ENCODE data around the gene AP5B1. TPM values are rescaled to one million over a fixed set of nuclear protein-coding genes. Genes with fewer than 3 reads are reported as not detected.

AP5B1 gene
- total RNA-seq, 2 experiments from 2014 or later = 6.2 to 6.3 TPM

DNA sequence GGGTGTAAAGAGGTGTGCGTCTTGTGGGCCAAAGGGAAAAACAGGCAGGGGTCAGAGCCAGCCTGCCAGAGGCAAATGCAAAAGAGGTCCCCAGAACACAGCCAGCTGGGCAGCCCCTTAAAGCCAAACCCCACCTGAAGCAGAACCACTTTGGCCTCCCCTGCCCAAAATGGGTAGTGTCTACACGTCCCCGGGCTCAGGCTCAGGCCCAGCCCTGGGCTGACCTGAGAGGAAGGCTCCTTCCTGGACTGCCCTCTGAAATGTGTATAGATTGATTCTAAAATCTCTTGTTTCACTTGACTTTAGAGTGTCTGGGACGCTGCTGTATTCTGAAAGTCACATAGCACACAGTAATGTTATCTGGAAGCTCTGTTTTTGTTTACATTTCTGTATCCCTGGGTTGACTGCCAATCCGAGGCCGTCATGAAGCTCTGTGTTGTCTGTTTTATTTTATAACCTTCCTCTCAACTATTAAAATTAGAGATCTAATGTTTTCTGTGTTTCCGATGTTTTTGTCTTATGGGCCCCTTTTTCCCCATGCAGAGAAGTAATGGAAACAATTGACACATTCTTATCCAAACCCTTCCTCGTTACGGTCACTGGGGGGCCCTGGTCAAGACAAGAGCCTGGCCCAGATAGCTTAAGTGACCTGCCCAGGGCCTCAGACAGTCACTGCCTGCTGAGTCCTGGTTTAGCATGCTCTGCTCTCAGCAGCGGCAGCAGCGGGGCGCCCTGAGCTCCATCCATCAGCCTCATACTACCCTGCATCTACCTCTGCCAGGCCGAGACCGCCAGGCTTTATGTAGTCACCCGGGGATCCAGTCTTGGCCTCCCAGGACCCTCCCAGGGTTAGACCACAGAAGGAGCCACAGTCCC lies 16.2 kb upstream of the AP5B1 start:
- Mint-ChIP-seq H3K27me3 (ENCODE audit: low read depth) (no peaks in the 10 kb centered on the region), H3K27ac (no peak overlapping the region), H3K9me3 (no peaks in the 10 kb centered on the region), H3K36me3 (ENCODE audit: low read depth) (no peaks in the 10 kb centered on the region), H3K4me3 (no peak overlapping the region), H3K4me1 (ENCODE audit: low read depth) (no peaks in the 10 kb centered on the region)
- DNase-seq = no peak
- intact Hi-C loops (cut with micrococcal nuclease) = no loop called here
- CTCF ChIA-PET = interaction anchor here (0.6 to 4.4 kb wide), 3 partner anchors 17 to 110 kb away, joined by 3 to 17 read pairs (median 4); partner anchors contain the start of gene AP5B1

DNA sequence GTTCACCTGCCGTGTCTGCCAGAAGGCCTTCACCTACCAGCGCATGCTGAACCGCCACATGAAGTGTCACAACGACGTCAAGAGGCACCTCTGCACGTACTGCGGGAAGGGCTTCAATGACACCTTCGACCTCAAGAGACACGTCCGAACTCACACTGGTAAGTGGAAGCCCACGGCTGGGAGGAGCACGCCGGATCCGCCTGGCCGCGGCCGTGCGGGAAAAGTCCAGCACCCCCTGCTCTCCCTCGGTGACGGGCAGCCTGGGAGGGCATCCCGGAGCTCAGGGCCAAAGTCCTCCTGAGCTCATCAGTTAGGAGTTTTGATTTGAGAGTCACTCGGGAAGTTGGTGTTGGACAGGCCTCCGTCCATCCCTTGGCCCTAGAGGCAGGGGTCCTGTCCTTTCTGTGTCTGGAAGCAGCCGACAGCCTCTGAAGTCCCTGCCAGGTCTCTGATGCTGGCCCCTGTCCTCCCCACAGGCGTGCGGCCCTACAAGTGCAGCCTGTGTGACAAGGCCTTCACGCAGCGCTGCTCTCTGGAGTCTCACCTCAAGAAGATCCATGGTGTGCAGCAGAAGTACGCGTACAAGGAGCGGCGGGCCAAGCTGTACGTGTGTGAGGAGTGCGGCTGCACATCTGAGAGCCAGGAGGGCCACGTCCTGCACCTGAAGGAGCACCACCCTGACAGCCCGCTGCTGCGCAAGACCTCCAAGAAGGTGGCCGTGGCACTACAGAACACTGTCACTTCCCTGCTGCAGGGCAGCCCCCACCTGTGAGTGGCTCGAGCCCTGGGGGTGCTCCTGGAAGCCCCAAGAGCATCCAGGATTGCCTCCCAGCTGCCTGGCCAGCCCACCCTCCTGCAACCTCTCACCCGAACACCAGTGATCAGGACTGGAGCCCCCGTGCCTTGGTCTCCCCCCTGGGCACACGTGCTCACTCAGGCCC lies 14.1 kb upstream of the AP5B1 start:
- Mint-ChIP-seq H3K27ac (no peak overlapping the region), H3K4me3 (no peak overlapping the region), H3K9me3 (no peaks in the 10 kb centered on the region), H3K4me1 (ENCODE audit: low read depth) (no peaks in the 10 kb centered on the region), H3K36me3 (ENCODE audit: low read depth) (no peaks in the 10 kb centered on the region), H3K27me3 (ENCODE audit: low read depth) (peaks cover 4% of the 10 kb centered on the region)
- intact Hi-C loops (cut with micrococcal nuclease) = no loop called here
- no peak for DNase-seq
- CTCF ChIA-PET = no interaction called here

DNA sequence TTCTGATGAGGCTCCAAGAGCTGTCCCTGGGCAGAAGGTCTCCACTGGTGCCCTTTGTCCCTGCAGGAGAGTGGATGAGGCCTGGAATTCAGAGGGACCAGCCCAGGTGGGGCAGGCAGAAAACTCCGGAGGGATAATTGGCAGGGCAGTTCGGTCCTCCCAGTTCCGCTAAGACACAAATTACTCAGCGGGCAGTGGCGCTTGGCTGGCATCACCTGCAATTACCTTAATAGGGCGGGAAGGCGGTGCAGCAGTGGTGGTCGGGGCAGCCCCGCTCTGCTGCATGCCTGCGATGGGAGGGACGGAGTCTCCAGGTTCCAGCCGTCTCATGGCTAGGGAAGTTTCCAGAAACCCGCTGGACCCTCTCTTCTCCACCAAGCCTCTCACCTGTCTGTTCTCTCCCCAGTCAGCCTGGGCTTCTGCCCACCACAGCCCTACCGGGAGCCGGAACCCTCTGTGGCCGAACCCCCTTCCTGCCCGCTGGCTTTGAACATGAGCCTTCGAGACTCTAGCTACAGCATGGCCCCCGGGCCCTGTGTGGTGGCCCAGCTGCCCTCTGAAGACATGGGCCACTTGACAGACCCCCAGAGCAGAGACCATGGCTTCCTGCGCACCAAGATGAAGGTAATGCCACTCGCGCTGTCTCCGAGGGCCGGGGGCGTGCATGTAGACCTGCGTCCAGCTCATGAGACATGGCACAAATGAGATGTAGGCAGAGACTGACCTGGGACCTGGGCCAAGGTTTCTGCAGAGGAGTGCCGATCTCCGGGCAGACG lies 13.0 kb upstream of the AP5B1 start:
- no peak overlapping the region for H3K27ac Mint-ChIP-seq
- intact Hi-C loops (cut with micrococcal nuclease) = no loop called here
- CTCF ChIA-PET = no interaction called here
- peaks cover 1% of the 10 kb centered on the region for H3K4me1 Mint-ChIP-seq (ENCODE audit: low read depth)
- no peak overlapping the region for H3K4me3 Mint-ChIP-seq
- no peaks in the 10 kb centered on the region for H3K9me3 Mint-ChIP-seq
- no peaks in the 10 kb centered on the region for H3K36me3 Mint-ChIP-seq (ENCODE audit: low read depth)
- DNase-seq = no peak
- peaks cover 14% of the 10 kb centered on the region for H3K27me3 Mint-ChIP-seq (ENCODE audit: low read depth)

DNA sequence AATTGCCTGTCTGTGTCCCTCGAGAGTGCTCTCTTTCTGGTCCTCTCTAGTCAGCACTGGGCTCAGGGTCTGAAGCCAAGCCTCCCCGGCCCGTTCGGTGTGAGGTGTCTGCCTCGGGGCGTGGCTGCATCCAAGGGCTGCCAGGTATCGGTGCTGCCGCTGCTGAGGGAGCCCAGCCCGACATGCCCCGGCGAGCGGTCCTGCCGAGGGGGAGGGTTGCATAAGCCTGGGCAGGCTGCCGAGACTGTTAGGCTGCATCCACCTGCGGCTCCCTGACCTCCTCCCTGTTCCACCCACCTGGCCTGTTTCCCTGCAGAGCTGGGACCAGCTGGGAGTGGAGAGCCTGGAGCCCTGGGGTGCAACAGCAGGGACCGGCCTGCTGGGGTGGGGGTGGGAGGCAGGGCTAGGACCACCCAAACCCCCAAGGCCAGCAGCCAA lies 12.4 kb upstream of the AP5B1 start:
- no peak overlapping the region for H3K4me3 Mint-ChIP-seq
- no peaks in the 10 kb centered on the region for H3K9me3 Mint-ChIP-seq
- CTCF ChIA-PET = interaction anchor here (0.8 to 3.6 kb wide), 4 partner anchors 13 to 92 kb away, joined by 3 to 33 read pairs (median 4); partner anchors contain the start of gene AP5B1

DNA sequence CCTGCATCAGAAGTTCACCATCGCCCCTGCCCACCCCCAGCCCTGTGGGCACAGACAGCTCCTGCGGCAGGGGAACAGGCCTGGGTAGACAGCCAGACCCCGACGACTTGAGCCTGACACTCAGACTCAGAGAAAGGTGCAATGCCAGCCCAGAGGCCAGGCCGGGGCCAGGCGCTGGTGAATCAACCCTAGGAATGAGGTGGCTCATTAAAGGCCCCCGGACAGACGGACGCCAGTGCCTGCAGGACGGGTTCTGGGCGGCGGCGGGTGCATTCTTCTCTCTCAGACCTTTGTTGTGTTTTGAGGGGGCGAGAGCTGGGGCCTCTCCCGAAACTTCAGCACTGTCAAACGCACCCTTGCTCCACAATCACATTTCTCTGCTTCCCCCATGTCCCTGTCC lies 11.7 kb upstream of the AP5B1 start:
- CTCF ChIA-PET = interaction anchor here (0.8 to 3.6 kb wide), 4 partner anchors 12 to 92 kb away, joined by 3 to 33 read pairs (median 4); partner anchors contain the start of gene AP5B1
- Mint-ChIP-seq H3K9me3 (no peaks in the 10 kb centered on the region), H3K36me3 (ENCODE audit: low read depth) (no peaks in the 10 kb centered on the region), H3K4me1 (ENCODE audit: low read depth) (peaks cover 7% of the 10 kb centered on the region), H3K4me3 (no peak overlapping the region), H3K27ac (no peak overlapping the region), H3K27me3 (ENCODE audit: low read depth) (peaks cover 25% of the 10 kb centered on the region)
- intact Hi-C loops (cut with micrococcal nuclease) = no loop called here
- no peak for DNase-seq

More for the DNA sequence above, 12.4 kb upstream of the AP5B1 start:
- Mint-ChIP-seq H3K27ac (no peak overlapping the region), H3K4me1 (ENCODE audit: low read depth) (peaks cover 4% of the 10 kb centered on the region), H3K27me3 (ENCODE audit: low read depth) (peaks cover 20% of the 10 kb centered on the region), H3K36me3 (ENCODE audit: low read depth) (no peaks in the 10 kb centered on the region)
- intact Hi-C loops (cut with micrococcal nuclease) = no loop called here
- DNase-seq = no peak

DNA sequence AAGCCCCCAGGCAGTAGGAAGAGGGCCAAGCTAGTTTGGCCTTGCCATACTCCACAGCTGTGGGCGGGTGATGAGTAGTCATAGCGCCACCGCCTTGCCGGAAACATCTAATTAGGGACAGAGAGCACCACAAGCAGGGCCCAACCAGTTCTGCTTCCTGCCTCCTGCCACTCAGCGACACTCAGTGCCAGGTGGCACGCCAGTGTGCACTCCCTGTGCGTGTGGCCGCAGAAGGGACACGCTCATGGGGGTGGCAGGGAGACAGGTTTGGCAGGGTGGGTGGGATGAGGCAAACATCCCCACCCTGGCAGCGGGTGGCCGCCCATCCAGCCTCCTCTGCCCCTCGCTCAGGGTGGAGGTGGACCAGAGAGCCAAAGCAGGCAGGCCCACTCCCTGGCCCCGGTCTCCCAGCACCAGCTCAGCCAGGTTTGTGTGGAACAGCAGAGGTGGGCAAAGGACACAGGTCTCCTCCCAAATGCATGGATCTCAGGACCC lies 11.0 kb upstream of the AP5B1 start:
- Mint-ChIP-seq H3K9me3 (no peaks in the 10 kb centered on the region), H3K27ac (no peak overlapping the region), H3K36me3 (ENCODE audit: low read depth) (no peaks in the 10 kb centered on the region), H3K4me1 (ENCODE audit: low read depth) (peaks cover 9% of the 10 kb centered on the region), H3K27me3 (ENCODE audit: low read depth) (peaks cover 29% of the 10 kb centered on the region), H3K4me3 (no peak overlapping the region)
- peak; percentile 80 for DNase-seq
- intact Hi-C loops (cut with micrococcal nuclease) = no loop called here
- CTCF ChIA-PET = interaction anchor here (0.7 to 3.6 kb wide), 4 partner anchors 12 to 93 kb away, joined by 3 to 33 read pairs (median 4); partner anchors contain the start of gene AP5B1

DNA sequence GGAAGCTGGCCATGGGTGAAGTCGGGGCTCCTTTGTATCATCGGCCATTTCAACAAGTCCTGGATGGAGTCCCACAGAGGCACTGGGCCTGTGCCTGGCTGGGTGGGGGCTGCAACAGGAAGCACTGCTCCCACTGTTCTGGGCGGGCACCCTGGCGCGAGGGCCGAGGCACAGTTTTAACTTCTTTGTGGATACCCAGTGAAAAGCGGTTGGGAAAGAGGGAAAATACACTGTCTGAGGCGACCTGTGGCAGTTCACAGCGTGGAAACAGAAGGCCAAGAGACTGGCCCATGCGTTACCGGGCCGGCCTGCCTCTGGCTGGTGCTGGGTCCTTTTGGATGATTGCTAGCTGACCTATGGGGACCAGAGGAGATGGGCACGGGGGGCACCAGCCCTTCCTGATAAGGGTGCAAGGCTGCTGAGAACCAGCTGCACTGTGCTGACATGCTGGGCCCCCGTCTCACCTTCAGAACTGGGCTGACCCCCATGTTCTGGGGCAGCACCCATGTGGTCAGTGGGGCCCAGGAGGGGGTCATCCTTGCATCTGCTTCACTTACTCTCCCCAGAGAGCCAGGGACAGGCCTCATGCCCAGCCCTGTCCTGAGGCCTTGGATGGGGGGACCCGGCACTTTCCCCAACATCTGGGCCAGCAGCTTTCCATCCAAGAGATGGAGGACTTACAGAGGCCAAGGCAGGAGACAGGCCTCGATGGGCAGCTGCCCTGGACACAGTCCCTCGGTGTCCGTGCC lies 10.3 kb upstream of the AP5B1 start:
- Mint-ChIP-seq H3K4me3 (no peak overlapping the region), H3K27me3 (ENCODE audit: low read depth) (peaks cover 30% of the 10 kb centered on the region), H3K9me3 (no peaks in the 10 kb centered on the region), H3K27ac (no peak overlapping the region), H3K4me1 (ENCODE audit: low read depth) (peaks cover 9% of the 10 kb centered on the region), H3K36me3 (ENCODE audit: low read depth) (no peaks in the 10 kb centered on the region)
- DNase-seq = no peak
- intact Hi-C loops (cut with micrococcal nuclease) = no loop called here
- CTCF ChIA-PET = interaction anchor here (0.7 to 3.6 kb wide), 3 partner anchors 11 to 93 kb away, joined by 3 to 33 read pairs (median 5); partner anchors contain the start of gene AP5B1

DNA sequence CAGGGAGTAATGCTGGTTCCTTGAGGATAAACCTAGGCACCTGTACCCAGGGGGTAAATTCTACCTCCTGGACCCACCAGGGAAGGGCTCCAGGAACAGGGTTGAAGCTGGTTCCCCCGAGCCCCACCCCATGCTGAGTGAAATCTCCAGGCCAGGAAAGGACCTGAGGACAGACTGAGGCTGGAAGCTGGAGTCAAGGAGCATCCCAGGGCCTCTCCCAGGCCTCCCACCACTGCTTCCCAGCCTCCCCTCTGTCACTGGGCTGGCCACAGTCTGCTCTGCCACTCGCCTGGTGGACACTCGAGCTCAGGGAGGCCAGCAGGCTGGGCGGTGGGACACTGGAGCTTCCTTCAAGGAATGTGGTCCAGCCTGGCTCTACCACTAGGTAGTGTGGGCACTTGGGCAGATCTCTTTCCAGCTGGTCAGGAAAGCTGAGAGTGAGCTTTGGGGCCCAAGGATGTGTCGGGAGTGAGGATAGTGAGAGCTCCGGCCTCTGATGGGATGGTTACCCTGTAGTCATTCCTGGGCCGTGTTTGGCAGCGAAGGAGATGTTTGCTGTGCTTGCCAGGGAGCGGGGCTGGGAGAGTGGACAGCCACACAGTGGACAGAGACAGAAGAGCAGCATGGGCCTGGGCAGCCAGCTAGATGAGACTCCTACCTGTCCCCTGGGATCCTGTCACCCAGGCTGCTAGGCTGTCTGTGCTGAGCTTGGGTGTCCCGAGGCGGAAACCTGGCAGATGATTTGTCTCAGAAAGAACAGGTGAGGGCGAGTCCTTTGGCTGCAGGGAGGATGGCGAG lies 9.5 kb upstream of the AP5B1 start:
- intact Hi-C loops (cut with micrococcal nuclease) = no loop called here
- Mint-ChIP-seq H3K9me3 (no peaks in the 10 kb centered on the region), H3K27me3 (ENCODE audit: low read depth) (peaks cover 38% of the 10 kb centered on the region), H3K4me1 (ENCODE audit: low read depth) (peaks cover 16% of the 10 kb centered on the region), H3K27ac (no peak overlapping the region), H3K4me3 (no peak overlapping the region), H3K36me3 (ENCODE audit: low read depth) (no peaks in the 10 kb centered on the region)
- DNase-seq = no peak
- CTCF ChIA-PET = interaction anchor here (0.5 to 3.6 kb wide), 2 partner anchors 10 to 95 kb away, joined by 3 to 33 read pairs; partner anchors contain the start of gene AP5B1

DNA sequence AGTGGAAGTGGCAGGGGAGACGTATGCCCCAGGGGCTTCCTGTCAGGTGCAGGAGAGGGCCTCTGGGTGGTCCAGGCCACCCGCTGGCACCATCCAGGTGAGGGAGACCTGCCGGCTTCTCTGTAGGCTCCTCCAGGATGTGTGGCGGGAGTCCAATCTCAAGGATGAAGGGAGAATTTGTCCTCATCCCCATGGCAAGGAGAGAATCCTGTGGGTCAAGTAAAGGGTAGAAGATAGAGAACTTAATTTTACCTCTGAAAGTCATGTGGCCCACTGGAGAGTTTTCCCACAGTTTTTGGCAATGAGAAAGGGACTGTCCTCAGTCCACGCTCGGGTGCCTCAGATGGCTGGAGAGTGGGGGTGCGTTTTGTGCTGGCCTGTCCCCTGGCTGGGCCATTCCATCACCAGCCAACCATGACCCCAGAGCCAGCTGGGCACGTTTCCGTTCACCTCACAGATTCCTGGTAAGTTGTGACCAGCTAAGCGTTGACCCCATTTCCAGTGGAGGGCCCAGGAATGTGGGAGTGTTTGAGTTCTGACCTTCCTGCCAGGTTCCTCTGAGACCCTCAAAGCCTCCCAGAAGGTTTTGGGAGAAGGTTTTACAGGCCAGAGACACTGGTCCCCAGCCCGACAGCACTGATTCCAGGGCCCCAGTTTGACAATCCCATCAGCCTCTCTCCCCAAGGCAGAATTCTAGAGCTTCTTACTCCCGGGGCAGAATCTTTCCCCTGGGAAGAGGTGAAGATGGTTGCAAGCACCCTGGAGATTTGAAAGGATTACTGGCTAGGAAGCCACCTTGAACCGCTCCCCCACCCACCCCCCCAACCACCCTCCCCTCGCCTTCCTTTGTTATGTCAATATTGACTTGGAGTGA lies 8.7 kb upstream of the AP5B1 start:
- Mint-ChIP-seq H3K9me3 (no peaks in the 10 kb centered on the region), H3K27ac (no peak overlapping the region), H3K4me1 (ENCODE audit: low read depth) (peaks cover 16% of the 10 kb centered on the region), H3K36me3 (ENCODE audit: low read depth) (no peaks in the 10 kb centered on the region), H3K4me3 (no peak overlapping the region), H3K27me3 (ENCODE audit: low read depth) (peaks cover 38% of the 10 kb centered on the region)
- DNase-seq = no peak
- intact Hi-C loops (cut with micrococcal nuclease) = no loop called here
- CTCF ChIA-PET = interaction anchor here (0.5 to 3.6 kb wide), 4 partner anchors 9 to 95 kb away, joined by 3 to 33 read pairs (median 4); partner anchors contain the start of gene AP5B1

DNA sequence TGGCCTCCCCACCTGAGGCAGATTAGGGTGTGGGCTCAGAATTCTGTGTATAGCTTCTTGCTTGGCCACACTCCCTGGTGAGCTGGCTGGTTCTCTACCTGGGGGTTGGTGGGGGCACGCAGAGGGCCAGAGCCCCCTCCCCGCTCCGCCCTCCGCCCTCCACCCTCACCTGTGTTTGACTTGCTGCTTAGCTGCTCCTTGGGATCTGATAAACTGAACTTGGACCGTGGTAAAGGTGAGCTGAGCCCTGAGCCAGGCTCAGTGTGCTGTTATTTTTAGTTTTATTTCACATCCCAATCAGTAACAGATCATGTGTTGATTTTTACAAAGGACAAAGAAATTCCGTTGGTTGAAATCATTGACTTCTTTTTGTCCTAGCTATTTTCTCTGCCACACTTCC lies 8.0 kb upstream of the AP5B1 start:
- DNase-seq = no peak
- H3K27ac Mint-ChIP-seq = no peak overlapping the region
- H3K4me3 Mint-ChIP-seq = no peak overlapping the region
- H3K27me3 Mint-ChIP-seq (ENCODE audit: low read depth) = peaks cover 38% of the 10 kb centered on the region
- CTCF ChIA-PET = interaction anchor here (0.6 to 1.5 kb wide), 3 partner anchors 9 to 30 kb away, joined by 3 to 4 read pairs (median 3); no protein-coding TSS in a partner anchor
- peaks cover 16% of the 10 kb centered on the region for H3K4me1 Mint-ChIP-seq (ENCODE audit: low read depth)
- no peaks in the 10 kb centered on the region for H3K9me3 Mint-ChIP-seq
- H3K36me3 Mint-ChIP-seq (ENCODE audit: low read depth) = no peaks in the 10 kb centered on the region
- intact Hi-C loops (cut with micrococcal nuclease) = no loop called here

All from activated naive CD4-positive, alpha-beta T cell treated with anti-CD3 and anti-CD28 coated beads for 36 hours (primary cell).